Keratinocyte (primary cell): ENCODE measurements around the gene RXRA. TPM values are rescaled to one million over a fixed set of nuclear protein-coding genes. Genes with fewer than 3 reads are reported as not detected.

Experiments
- DNase-seq: peaks from one replicate; pipeline ENCODE4 v3.0.0-alpha.2; 2011; ENCODE audit warnings: low read depth, missing footprints, low spot score
- FAIRE-seq: peaks from 2 replicates; lab custom pipeline; 2011; peaks lifted over from hg19 to GRCh38; lab: Jason Lieb, UNC
- H2AFZ ChIP-seq: 2 replicates; pipeline ENCODE4 v1.6.0; 2012; ENCODE audit warnings: low read length, control low read depth, inconsistent platforms; ENCODE audit not compliant: control insufficient read depth
- H3K27ac ChIP-seq: 2 replicates; pipeline ENCODE4 v1.5.1; 2011; ENCODE audit warnings: low read length; ENCODE audit not compliant: control insufficient read depth, insufficient read depth
- H3K27me3 ChIP-seq: 3 replicates; pipeline ENCODE4 v1.6.0; 2011; ENCODE audit warnings: low read length; ENCODE audit not compliant: control insufficient read depth, insufficient read depth; ENCODE audit errors: extremely low read depth
- H3K36me3 ChIP-seq, 2 experiments: 2 replicates in 1 of 2; 3 replicates in 1 of 2; pipeline ENCODE4 v1.5.1; 2011; ENCODE audit warnings: low read length in 2 of 2, mild to moderate bottlenecking in 1 of 2; ENCODE audit not compliant: control insufficient read depth in 2 of 2, insufficient read depth in 2 of 2; ENCODE audit errors: extremely low read depth in 1 of 2
- H3K4me1 ChIP-seq: 3 replicates; pipeline ENCODE4 v1.5.1; 2011; ENCODE audit warnings: low read length; ENCODE audit not compliant: control insufficient read depth, insufficient read depth; ENCODE audit errors: extremely low read depth
- H3K4me2 ChIP-seq: 3 replicates; pipeline ENCODE4 v1.6.0; 2011; ENCODE audit warnings: low read depth, low read length; ENCODE audit not compliant: control insufficient read depth, insufficient read depth; ENCODE audit errors: extremely low read depth
- H3K4me3 ChIP-seq, 3 experiments: fragments of 200-600 bp in 1 of 3; sonication (generic) in 1 of 3; 2 replicates in 2 of 3; 3 replicates in 1 of 3; pipeline ENCODE4 v1.5.1; 2011 to 2016; ENCODE audit warnings: low read length in 3 of 3, mild to moderate bottlenecking in 3 of 3, control low read depth in 2 of 3, inconsistent platforms in 1 of 3, low read depth in 1 of 3, mixed read lengths in 1 of 3, mixed run types in 1 of 3, moderate library complexity in 1 of 3; ENCODE audit not compliant: control insufficient read depth in 2 of 3, insufficient read depth in 2 of 3; ENCODE audit errors: extremely low read depth in 1 of 3
- H3K79me2 ChIP-seq: 2 replicates; pipeline ENCODE4 v1.6.0; 2012; ENCODE audit warnings: low read length; ENCODE audit not compliant: control insufficient read depth, insufficient read depth
- H3K9ac ChIP-seq: 3 replicates; pipeline ENCODE4 v1.6.0; 2011; ENCODE audit warnings: low read length; ENCODE audit not compliant: control insufficient read depth, insufficient read depth; ENCODE audit errors: extremely low read depth
- H3K9me1 ChIP-seq: 3 replicates; pipeline ENCODE4 v1.6.0; 2011; ENCODE audit warnings: low read length; ENCODE audit not compliant: control insufficient read depth, insufficient read depth; ENCODE audit errors: extremely low read depth
- H3K9me3 ChIP-seq: 2 replicates; pipeline ENCODE4 v1.5.1; 2012; ENCODE audit warnings: low read depth, low read length; ENCODE audit not compliant: control insufficient read depth
- H4K20me1 ChIP-seq: 3 replicates; pipeline ENCODE4 v1.6.0; 2011; ENCODE audit warnings: low read length; ENCODE audit not compliant: control insufficient read depth, insufficient read depth; ENCODE audit errors: extremely low read depth
- EZH2 ChIP-seq: IDR thresholded peaks from one replicate; pipeline ENCODE4 v1.6.1; 2012; ENCODE audit warnings: inconsistent platforms, mild to moderate bottlenecking, low read length, moderate library complexity
- dilution Hi-C: fragments of 300-500 bp; cut with MboI; formaldehyde crosslinking; loops from one replicate; pipeline ENCODE4 v1.7.0; 2020; ENCODE audit warnings: low sequenced_read_pairs; ENCODE audit not compliant: extremely low pct_ligation_motif_present
- polyA plus RNA-seq, 5 experiments: library from polyadenylated mRNA; depleted of rRNA in 3 of 5; stranded (reverse) in 3 of 5; stranded (forward) in 1 of 5; unstranded in 1 of 5; fragments of >200 nt; gene quantifications; 1 replicate in 1 of 5; 2 replicates in 3 of 5; 3 replicates in 1 of 5; pipeline versions ENCODE4 v1.2.1 to v1.2.3, GENCODE V29; 2011 to 2012; ENCODE audit warnings: missing spikeins in 2 of 5, low read depth in 1 of 5, low replicate concordance in 1 of 5
- TF ChIP-seq, protein P1 (sequence below), 3 experiments: IDR thresholded peaks in 1 of 3; conservative IDR thresholded peaks in 1 of 3; optimal IDR thresholded peaks in 1 of 3; 2 replicates in 2 of 3; 3 replicates in 1 of 3; pipeline versions ENCODE3 to v1.5.1; 2011; ENCODE audit warnings: low read length in 3 of 3, mild to moderate bottlenecking in 3 of 3, moderate library complexity in 2 of 3, control low read depth in 1 of 3, inconsistent platforms in 1 of 3; ENCODE audit not compliant: insufficient read depth in 2 of 3; ENCODE audit errors: extremely low read depth in 1 of 3

The RXRA gene
- polyA plus RNA-seq, 1 donor (not counting 4 experiments of a cell fraction or from before 2014, with no cell fraction given): 9.7 TPM

DNA sequence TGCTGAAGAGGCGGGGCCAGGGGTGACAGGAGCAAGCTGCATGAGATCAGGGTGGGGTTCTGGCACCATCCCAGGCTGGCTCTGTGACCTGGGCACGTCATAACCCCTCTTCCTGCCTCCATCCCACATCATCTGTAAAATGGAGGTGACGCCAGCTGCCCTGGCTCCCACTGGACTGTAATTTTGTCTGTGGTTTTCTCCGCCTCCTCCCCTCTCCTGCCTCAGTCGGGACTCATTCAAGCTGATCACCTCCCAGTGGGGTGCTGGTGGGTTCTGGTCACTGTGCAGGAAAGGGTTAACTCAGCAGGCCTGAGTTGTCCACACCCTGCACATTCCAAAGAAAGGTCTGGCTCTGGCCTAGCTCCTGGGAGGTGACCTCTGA lies 128.2 kb downstream of the RXRA start:
- Histone ChIP-seq H3K4me3 (no peak overlapping the region), H3K36me3 (no peaks in the 10 kb centered on the region), H3K9me1 (no peaks in the 10 kb centered on the region), H4K20me1 (no peaks in the 10 kb centered on the region), H3K27ac (no peak overlapping the region), H3K79me2 (no peaks in the 10 kb centered on the region), H3K27me3 (no peaks in the 10 kb centered on the region), H3K9me3 (no peaks in the 10 kb centered on the region), H3K4me1 (peaks cover 12% of the 10 kb centered on the region), H3K9ac (no peak overlapping the region), H3K4me2 (no peak overlapping the region), H2AFZ (no peak overlapping the region)
- no peak for FAIRE-seq
- DNase-seq: no peak
- TF ChIP-seq, protein P1, sequence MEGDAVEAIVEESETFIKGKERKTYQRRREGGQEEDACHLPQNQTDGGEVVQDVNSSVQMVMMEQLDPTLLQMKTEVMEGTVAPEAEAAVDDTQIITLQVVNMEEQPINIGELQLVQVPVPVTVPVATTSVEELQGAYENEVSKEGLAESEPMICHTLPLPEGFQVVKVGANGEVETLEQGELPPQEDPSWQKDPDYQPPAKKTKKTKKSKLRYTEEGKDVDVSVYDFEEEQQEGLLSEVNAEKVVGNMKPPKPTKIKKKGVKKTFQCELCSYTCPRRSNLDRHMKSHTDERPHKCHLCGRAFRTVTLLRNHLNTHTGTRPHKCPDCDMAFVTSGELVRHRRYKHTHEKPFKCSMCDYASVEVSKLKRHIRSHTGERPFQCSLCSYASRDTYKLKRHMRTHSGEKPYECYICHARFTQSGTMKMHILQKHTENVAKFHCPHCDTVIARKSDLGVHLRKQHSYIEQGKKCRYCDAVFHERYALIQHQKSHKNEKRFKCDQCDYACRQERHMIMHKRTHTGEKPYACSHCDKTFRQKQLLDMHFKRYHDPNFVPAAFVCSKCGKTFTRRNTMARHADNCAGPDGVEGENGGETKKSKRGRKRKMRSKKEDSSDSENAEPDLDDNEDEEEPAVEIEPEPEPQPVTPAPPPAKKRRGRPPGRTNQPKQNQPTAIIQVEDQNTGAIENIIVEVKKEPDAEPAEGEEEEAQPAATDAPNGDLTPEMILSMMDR (optimal IDR thresholded peaks at IDR 0.05 in 1 of 3, IDR thresholded peaks at IDR 0.05 in 1 of 3, conservative IDR thresholded peaks at IDR 0.05 in 1 of 3; ENCODE audit: extremely low read depth in 1 of 3, insufficient read depth in 2 of 3, low read length in 3 of 3): no peak
- no peak for TF ChIP-seq EZH2
- dilution Hi-C loops: no loop called here

DNA sequence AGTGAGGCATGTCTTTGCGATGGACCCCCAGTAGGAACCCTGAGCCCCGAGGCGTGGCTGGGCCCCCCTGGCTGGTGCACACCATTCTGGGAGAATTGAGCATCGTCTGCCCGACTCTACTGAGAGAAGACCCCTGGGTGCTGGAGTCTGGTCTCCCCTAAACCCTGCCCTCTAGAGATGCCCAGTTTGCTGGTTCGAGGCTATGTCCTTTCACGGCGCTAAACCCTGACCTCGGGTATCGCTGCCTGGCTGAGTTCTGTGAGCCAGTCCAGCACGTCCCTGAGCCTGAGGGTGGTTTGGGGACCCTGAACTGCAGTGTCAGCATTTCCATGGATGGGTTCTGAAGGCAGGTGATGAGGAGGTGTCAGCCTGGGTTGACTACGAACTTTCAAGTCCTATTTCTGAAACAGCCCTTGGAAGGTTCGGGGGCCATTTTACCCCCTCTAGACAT lies 128.8 kb downstream of the RXRA start:
- no peak for DNase-seq
- no peak overlapping the region for H3K4me3 ChIP-seq
- H3K4me1 ChIP-seq: peaks cover 12% of the 10 kb centered on the region
- H3K36me3 ChIP-seq: no peaks in the 10 kb centered on the region
- H3K9me1 ChIP-seq: no peaks in the 10 kb centered on the region
- no peak overlapping the region for H3K9ac ChIP-seq
- H3K27me3 ChIP-seq: no peaks in the 10 kb centered on the region
- dilution Hi-C loops: no loop called here
- TF ChIP-seq, protein P1 (optimal IDR thresholded peaks at IDR 0.05 in 1 of 3, IDR thresholded peaks at IDR 0.05 in 1 of 3, conservative IDR thresholded peaks at IDR 0.05 in 1 of 3; ENCODE audit: extremely low read depth in 1 of 3, insufficient read depth in 2 of 3, low read length in 3 of 3): no peak
- no peak for TF ChIP-seq EZH2
- H2AFZ ChIP-seq: no peak overlapping the region
- H3K9me3 ChIP-seq: no peaks in the 10 kb centered on the region
- H3K79me2 ChIP-seq: no peaks in the 10 kb centered on the region
- no peak overlapping the region for H3K27ac ChIP-seq
- no peak overlapping the region for H3K4me2 ChIP-seq
- FAIRE-seq: no peak
- H4K20me1 ChIP-seq: no peaks in the 10 kb centered on the region
